HEK293T (cell line): ENCODE data around the gene ALK.

ENCODE experiments used
- BHLHE40 ChIP-seq: fragments of 450-650 bp; IDR thresholded peaks from 2 replicates; pipeline ENCODE4 v1.6.1; 2016; ENCODE audit warnings: mild to moderate bottlenecking, moderate library complexity, borderline replicate concordance
- ELF4 ChIP-seq: fragments of 450-650 bp; IDR thresholded peaks from 2 replicates; pipeline ENCODE4 v1.6.1; 2017; ENCODE audit warnings: antibody characterized with exemption
- FOXA1 ChIP-seq: fragments of 450-650 bp; IDR thresholded peaks from 2 replicates; pipeline ENCODE4 v1.6.1; 2016; ENCODE audit warnings: mild to moderate bottlenecking
- FOXK2 ChIP-seq: fragments of 450-650 bp; IDR thresholded peaks from 2 replicates; pipeline ENCODE4 v1.6.1; 2016; ENCODE audit warnings: mild to moderate bottlenecking
- FOXM1 ChIP-seq: fragments of 450-650 bp; IDR thresholded peaks from 2 replicates; pipeline ENCODE4 v1.6.1; 2017; ENCODE audit warnings: mild to moderate bottlenecking, borderline replicate concordance
- HDGF ChIP-seq: fragments of 450-650 bp; IDR thresholded peaks from 2 replicates; pipeline ENCODE4 v1.6.1; 2017; ENCODE audit warnings: antibody characterized with exemption, borderline replicate concordance
- L3MBTL2 ChIP-seq: fragments of 450-650 bp; conservative IDR thresholded peaks from 2 replicates; pipeline ENCODE4 v1.6.1; 2016; ENCODE audit warnings: mild to moderate bottlenecking
- LEF1 ChIP-seq: fragments of 450-650 bp; IDR thresholded peaks from 2 replicates; pipeline ENCODE4 v1.6.1; 2017; ENCODE audit warnings: mild to moderate bottlenecking, borderline replicate concordance
- NFRKB ChIP-seq: fragments of 450-650 bp; IDR thresholded peaks from 2 replicates; pipeline ENCODE4 v1.6.1; 2016; ENCODE audit warnings: mild to moderate bottlenecking, moderate library complexity
- PKNOX1 ChIP-seq: fragments of 450-650 bp; IDR thresholded peaks from 2 replicates; pipeline ENCODE4 v1.6.1; 2016
- SP1 ChIP-seq: fragments of 450-650 bp; IDR thresholded peaks from 2 replicates; pipeline ENCODE4 v1.6.1; 2017
- SUZ12 ChIP-seq: fragments of 450-650 bp; IDR thresholded peaks from 2 replicates; pipeline ENCODE4 v1.6.1; 2016; ENCODE audit warnings: mild to moderate bottlenecking
- TARDBP ChIP-seq: fragments of 450-650 bp; IDR thresholded peaks from 2 replicates; pipeline ENCODE4 v1.6.1; 2016
- ZNF384 ChIP-seq: fragments of 450-650 bp; IDR thresholded peaks from 2 replicates; pipeline ENCODE4 v1.6.1; 2016

GRCh38 chr2:29578084-29578598 lies 343.2 kb downstream of the ALK start:
- TF ChIP-seq BHLHE40 (no peak), FOXM1 (no peak), L3MBTL2 (no peak), ELF4 (no peak), FOXA1 (no peak), PKNOX1 (no peak), SP1 (no peak), SUZ12 (no peak), ZNF384 (no peak), TARDBP (no peak), NFRKB (no peak), FOXK2 (no peak), HDGF (no peak), LEF1 (no peak)
